Brain microvascular endothelial cell (primary cell): ENCODE measurements around the gene DENND1A.
"Not testable (repeated sequence)": the region's sequence is repeated elsewhere in the genome, so short reads cannot be mapped to it uniquely, and the experiment has no call there.

Experiments used
- DNase-seq: peaks from one replicate; pipeline ENCODE4 v3.0.0-alpha.2; 2020
- H3K27ac ChIP-seq: fragments of 250-450 bp; sonication (Bioruptor Pico); 2 replicates; pipeline ENCODE4 v1.5.1; 2020; ENCODE audit warnings: mild to moderate bottlenecking, moderate library complexity
- H3K27me3 ChIP-seq: fragments of 250-450 bp; sonication (Bioruptor Pico); replicated peaks from 2 replicates; pipeline ENCODE4 v1.5.1; 2020; ENCODE audit warnings: mild to moderate bottlenecking
- H3K36me3 ChIP-seq: fragments of 250-450 bp; sonication (Bioruptor Pico); replicated peaks from 2 replicates; pipeline ENCODE4 v1.5.1; 2020; ENCODE audit warnings: mild to moderate bottlenecking
- H3K4me3 ChIP-seq: 2 replicates; pipeline ENCODE4 v1.5.1; 2011; ENCODE audit warnings: low read depth, mild to moderate bottlenecking, control low read depth, low read length, moderate library complexity
- CTCF ChIP-seq: IDR thresholded peaks from 2 replicates; pipeline ENCODE4 v1.5.1; 2011; ENCODE audit warnings: low read depth, mild to moderate bottlenecking, moderate library complexity, low read length, control low read depth, inconsistent platforms; ENCODE audit errors: missing control alignments
- in situ Hi-C: cut with HindIII; loops from 2 replicates; pipeline ENCODE4 v1.10.0; 2017; ENCODE audit warnings: low sequenced_read_pairs, low pct_ligation_motif_present

Gene DENND1A

GRCh38 chr9:123823194-123823947 lies 106.6 kb downstream of the DENND1A start:
- no peaks in the 10 kb centered on the region for H3K36me3 ChIP-seq
- no peak overlapping the region for H3K27ac ChIP-seq
- no peak for DNase-seq
- no peak for TF ChIP-seq CTCF
- H3K27me3 ChIP-seq = no peaks in the 10 kb centered on the region
- no peak overlapping the region for H3K4me3 ChIP-seq
- in situ Hi-C loops = no loop called here

GRCh38 chr9:123821619-123822018 lies 108.3 kb downstream of the DENND1A start:
- Histone ChIP-seq H3K27me3 (no peaks in the 10 kb centered on the region), H3K36me3 (no peaks in the 10 kb centered on the region), H3K27ac (no peak overlapping the region), H3K4me3 (no peak overlapping the region)
- no peak for DNase-seq
- in situ Hi-C loops = no loop called here
- TF ChIP-seq CTCF = no peak

DNA sequence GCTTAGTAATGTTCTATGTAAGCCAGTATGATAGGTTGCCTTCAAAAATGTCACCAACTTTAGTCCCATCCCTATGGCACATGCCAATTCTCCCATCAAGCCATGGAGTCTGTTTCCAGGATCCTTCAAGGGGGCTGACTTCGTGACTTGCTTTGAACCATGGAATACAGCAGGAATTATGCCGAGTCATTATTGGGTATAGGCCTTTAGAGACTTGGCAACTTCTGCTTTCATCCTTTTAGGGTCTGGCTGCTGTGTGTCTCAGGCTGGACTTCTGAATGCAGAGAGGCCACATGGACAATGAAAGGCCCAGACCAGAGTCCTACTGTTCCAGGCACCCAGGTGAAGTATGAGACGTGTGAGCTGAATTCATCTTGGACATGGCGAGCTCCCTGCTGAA lies 109.8 kb downstream of the DENND1A start:
- no peak for TF ChIP-seq CTCF
- in situ Hi-C loops = no loop called here
- no peak for DNase-seq
- H3K36me3 ChIP-seq = no peaks in the 10 kb centered on the region
- H3K4me3 ChIP-seq = no peak overlapping the region
- H3K27me3 ChIP-seq = no peaks in the 10 kb centered on the region
- no peak overlapping the region for H3K27ac ChIP-seq

DNA sequence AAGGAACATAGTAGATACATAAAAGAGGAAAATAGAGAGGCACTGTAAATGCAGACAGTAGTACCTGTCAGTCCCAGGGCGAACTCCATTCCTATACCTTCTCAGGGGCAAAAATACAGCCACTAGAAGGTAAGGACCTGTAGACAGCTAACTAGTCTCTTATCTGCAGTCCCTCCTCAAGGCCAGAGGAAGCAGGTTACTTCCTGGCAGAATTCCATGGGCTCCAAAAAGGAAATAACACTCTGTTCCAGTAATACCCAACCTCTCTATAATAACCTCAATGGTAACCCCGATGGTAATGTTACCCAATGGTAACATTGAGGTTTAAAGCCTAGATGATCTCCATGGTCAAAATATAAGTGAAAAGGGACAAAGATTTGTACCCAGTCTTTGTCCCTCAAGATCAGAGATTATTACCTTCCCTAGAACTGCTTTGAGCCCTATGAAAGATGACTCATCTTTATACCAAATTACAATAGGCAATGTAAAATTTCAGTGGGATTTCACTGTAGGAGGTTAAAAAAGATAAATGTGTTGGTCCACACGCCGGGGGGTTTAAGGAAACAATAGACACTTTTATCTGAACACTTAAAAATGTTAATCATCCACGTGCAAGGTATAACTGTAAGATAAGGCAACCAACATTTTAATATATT lies 113.0 kb downstream of the DENND1A start:
- no peak for DNase-seq
- Histone ChIP-seq H3K36me3 (no peaks in the 10 kb centered on the region), H3K27ac (no peak overlapping the region), H3K4me3 (no peak overlapping the region), H3K27me3 (no peaks in the 10 kb centered on the region)
- no peak for TF ChIP-seq CTCF
- in situ Hi-C loops = no loop called here

- DNase-seq, H3K27ac ChIP-seq, in situ Hi-C loops, H3K27me3 ChIP-seq, H3K4me3 ChIP-seq, H3K36me3 ChIP-seq: not testable (repeated sequence)
These were observed 114.1 kb downstream of the DENND1A start for GRCh38 chr9:123815856-123816255.

- Histone ChIP-seq H3K27me3 (no peaks in the 10 kb centered on the region), H3K36me3 (no peaks in the 10 kb centered on the region), H3K4me3 (no peak overlapping the region), H3K27ac (no peak overlapping the region)
- no peak for TF ChIP-seq CTCF
- in situ Hi-C loops = no loop called here
- no peak for DNase-seq
These were observed 115.4 kb downstream of the DENND1A start for GRCh38 chr9:123814496-123814895.
